Activated CD4-positive, alpha-beta memory T cell treated with anti-CD3 and anti-CD28 coated beads, Interleukin-2, amount 10 ng/mL, durations not matched to agents 7 days and 5 days (primary cell): ENCODE data around the gene HIGD2A. TPM values are rescaled to one million over a fixed set of nuclear protein-coding genes. Genes with fewer than 3 reads are reported as not detected.

Experiments
- CTCF ChIA-PET: fragments of 350-600 bp; sonication (Branson Sonifier 250); formaldehyde crosslinking; loops from one replicate; lab custom pipeline; 2021; ENCODE audit warnings: antibody characterized with exemption, inconsistent platforms; lab: Charles Lee
- POLR2A ChIA-PET: fragments of 350-600 bp; sonication (Branson Sonifier 250); formaldehyde crosslinking; loops from one replicate; lab custom pipeline; 2021; ENCODE audit warnings: antibody characterized with exemption; lab: Charles Lee
- DNase-seq: peaks from one replicate; pipeline ENCODE4 v3.0.0-alpha.2; 2020
- H3K27ac Mint-ChIP-seq: one replicate; pipeline ENCODE4 v1.8.0; 2021; ENCODE audit warnings: mild to moderate bottlenecking, mixed read lengths
- H3K27me3 Mint-ChIP-seq: one replicate; pipeline ENCODE4 v1.8.0; 2021; ENCODE audit warnings: mixed read lengths
- H3K36me3 Mint-ChIP-seq: one replicate; pipeline ENCODE4 v1.8.0; 2021; ENCODE audit warnings: low read depth, mixed read lengths
- H3K4me1 Mint-ChIP-seq: one replicate; pipeline ENCODE4 v1.8.0; 2021; ENCODE audit warnings: mixed read lengths
- H3K4me3 Mint-ChIP-seq: one replicate; pipeline ENCODE4 v1.8.0; 2021; ENCODE audit warnings: mild to moderate bottlenecking, mixed read lengths
- H3K9me3 Mint-ChIP-seq: one replicate; pipeline ENCODE4 v1.8.0; 2021; ENCODE audit warnings: mixed read lengths
- total RNA-seq, 2 experiments: library from RNA; stranded (reverse); gene quantifications; one replicate each; pipeline ENCODE4 v1.2.3, GENCODE V29; 2021

HIGD2A gene
- total RNA-seq, 2 experiments from 2014 or later: 142 to 147 TPM

DNA sequence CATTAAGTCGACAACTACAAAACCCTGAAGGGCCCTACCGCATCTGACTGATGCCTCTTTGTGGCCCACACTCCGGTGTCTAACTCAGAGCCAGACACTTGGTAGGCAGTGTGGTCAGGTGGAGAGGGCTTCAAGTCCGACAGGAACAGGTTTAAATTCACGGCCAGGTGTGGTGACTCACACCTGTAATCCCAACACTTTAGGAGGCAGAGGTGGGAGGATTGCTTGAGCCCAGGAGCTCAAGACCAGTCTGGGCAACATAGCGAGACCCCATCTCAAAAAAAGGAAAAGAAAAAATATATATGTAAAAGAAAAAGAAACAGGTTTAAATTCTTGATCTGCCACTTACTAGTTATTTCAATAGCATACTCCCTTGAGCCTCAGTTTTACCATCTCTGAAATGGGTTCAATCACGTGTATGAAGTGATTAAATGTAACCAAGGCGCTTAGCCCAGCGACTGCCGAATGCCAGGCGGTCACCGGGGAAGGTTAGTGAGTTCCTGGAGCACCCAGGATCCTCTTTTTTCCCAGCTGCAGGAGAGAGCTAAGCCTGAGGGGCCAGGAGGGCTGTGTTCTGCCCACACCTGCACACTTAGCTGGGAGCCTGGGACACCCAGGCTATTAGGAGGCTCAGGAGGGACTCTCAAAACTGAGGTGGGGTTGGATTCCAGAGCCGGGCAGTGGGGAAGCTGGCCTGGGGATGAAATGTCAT, 26.8 kb downstream of the HIGD2A start:
- Mint-ChIP-seq H3K4me1 (peaks cover 43% of the 10 kb centered on the region), H3K27ac (peak overlapping the region; percentile 71), H3K27me3 (peaks cover 3% of the 10 kb centered on the region), H3K4me3 (peak overlapping the region; percentile 82), H3K36me3 (no peaks in the 10 kb centered on the region), H3K9me3 (no peaks in the 10 kb centered on the region)
- ChIA-PET CTCF (interaction anchor here (0.9 to 3.6 kb wide), 10 partner anchors 33 to 158 kb away, joined by 3 to 22 read pairs (median 10); partner anchors contain the start of genes FAF2 and RNF44), POLR2A (interaction anchor here (0.9 to 3.1 kb wide), 11 partner anchors 9 to 242 kb away, joined by 3 to 26 read pairs (median 6); partner anchors contain the start of genes FAF2, RNF44 and TSPAN17)
- DNase-seq: no peak

DNA sequence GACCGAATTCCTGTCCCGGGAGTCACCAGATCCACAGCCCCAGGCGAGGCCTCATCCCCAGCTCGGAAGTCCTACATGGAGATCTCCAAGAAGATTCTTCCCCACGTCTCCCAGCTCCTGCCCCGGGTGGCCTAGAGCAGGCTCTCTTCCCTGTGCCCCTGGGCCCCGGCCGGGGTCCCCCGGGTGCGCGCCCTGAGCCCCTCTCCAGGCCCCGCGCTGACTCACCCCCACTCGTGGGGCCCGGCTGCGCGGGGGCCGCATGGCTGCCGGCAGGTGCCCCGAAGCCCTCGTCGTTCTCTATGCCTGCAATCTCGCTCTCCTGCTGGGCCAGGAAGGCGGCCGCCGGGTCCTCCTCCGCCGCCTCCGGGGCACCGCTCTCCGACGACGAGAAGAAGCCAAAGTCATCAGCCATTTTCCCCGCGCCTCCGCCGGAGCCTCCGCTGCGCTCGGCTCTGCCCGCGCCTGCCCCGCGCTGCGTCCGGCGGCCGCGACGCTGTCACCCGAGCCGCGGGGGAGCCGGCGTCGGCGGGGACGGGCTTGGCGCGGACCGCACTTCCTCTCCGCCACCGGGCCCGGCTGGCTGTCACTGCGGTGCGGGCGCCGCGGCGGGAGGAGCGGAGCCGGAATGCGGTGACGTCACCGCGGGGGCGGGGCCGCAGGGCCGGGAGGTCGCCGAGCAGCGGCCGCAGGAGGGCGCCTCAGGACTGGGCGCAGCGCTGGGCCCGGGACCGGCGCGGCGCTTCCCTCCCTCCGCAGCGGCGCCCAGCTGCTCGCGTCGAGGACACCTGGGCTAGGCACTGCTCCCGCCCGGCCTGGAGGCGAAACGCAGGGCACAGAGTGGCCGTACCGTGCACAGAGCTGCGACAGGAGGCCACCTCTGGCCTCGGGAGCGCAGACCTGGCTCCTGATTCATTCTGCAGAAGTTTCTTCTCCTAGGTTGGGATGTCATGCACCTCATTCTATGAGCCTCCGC, 27.7 kb downstream of the HIGD2A start, which contains the start of gene CLTB:
Gene CLTB, minus strand, starts transcription at position 588 of the 973 bp plus-strand sequence. Its CDS starts 176 bp downstream, at position 412.
- peak; percentile 91 for DNase-seq
- ChIA-PET POLR2A (interaction anchor here (0.6 to 3.1 kb wide), 19 partner anchors 10 to 241 kb away, joined by 3 to 26 read pairs (median 3); partner anchors contain the start of genes FAF2, RNF44 and TSPAN17), CTCF (interaction anchor here (0.6 to 3.6 kb wide), 27 partner anchors 9 to 244 kb away, joined by 3 to 22 read pairs (median 4); partner anchors contain the start of genes FAF2 and RNF44)
- Mint-ChIP-seq H3K9me3 (no peaks in the 10 kb centered on the region), H3K36me3 (no peaks in the 10 kb centered on the region), H3K4me1 (peaks cover 39% of the 10 kb centered on the region), H3K4me3 (peak within 1 kb of the TSS; percentile 82), H3K27ac (peak within 1 kb of the TSS; percentile 71), H3K27me3 (peaks cover 10% of the 10 kb centered on the region)

DNA sequence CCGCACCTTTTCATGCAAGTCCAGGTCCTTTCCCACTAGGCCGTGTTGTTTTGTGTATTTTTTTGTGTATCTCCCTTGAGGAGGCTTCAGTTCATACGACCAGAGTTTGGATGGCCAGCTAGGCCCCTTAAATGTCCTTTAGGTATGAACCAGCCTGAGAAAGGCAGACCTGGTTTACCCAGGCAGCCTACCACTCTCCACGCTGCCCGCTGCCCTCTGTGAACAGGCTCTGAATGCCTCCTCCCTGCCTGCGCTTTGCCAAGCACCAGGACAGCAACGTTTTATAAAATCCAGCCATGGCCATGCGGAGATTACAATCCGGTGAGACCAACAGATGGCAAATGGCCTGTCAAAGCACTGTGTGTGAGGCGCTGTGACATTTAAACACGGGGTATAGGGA, 28.4 kb downstream of the HIGD2A start:
- Mint-ChIP-seq H3K27me3 (peaks cover 14% of the 10 kb centered on the region), H3K27ac (no peak overlapping the region), H3K36me3 (no peaks in the 10 kb centered on the region), H3K4me1 (peaks cover 35% of the 10 kb centered on the region), H3K4me3 (peak overlapping the region; percentile 64), H3K9me3 (no peaks in the 10 kb centered on the region)
- DNase-seq: no peak
- POLR2A ChIA-PET: interaction anchor here (0.6 to 3.1 kb wide), 13 partner anchors 15 to 230 kb away, joined by 3 to 26 read pairs (median 4); partner anchors contain the start of genes FAF2, RNF44 and TSPAN17
- CTCF ChIA-PET: interaction anchor here (0.6 to 3.6 kb wide), 23 partner anchors 10 to 244 kb away, joined by 3 to 22 read pairs (median 5); partner anchors contain the start of genes FAF2 and RNF44

DNA sequence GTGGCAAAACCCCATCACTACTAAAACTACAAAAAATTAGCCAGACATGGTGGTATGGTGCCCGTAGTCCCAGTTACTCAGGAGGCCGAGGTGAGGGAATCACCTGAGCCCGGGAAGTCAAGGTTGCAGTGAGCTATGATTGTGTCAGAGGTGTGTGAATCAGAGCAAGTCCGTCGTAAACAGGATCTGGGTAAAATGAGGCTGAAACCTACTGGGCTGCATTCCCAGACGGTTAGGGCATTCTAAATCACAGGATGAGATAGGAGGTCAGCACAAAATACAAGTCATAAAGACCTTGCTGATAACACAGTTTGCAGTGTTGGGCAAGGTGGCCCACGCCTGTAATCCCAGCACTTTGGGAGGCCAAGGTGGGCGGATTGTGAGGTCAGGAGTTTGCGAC, 29.7 kb downstream of the HIGD2A start:
- H3K27me3 Mint-ChIP-seq: peaks cover 24% of the 10 kb centered on the region
- no peaks in the 10 kb centered on the region for H3K36me3 Mint-ChIP-seq
- ChIA-PET POLR2A (interaction anchor here (3.1 kb wide), 1 partner anchor 30 kb away, joined by 18 read pairs; the partner anchor contains the start of gene FAF2), CTCF (interaction anchor here (0.9 to 3.6 kb wide), 6 partner anchors 28 to 239 kb away, joined by 3 to 22 read pairs (median 4); partner anchors contain the start of gene FAF2)
- no peak overlapping the region for H3K27ac Mint-ChIP-seq
- DNase-seq: no peak
- peaks cover 28% of the 10 kb centered on the region for H3K4me1 Mint-ChIP-seq
- H3K4me3 Mint-ChIP-seq: no peak overlapping the region
- H3K9me3 Mint-ChIP-seq: no peaks in the 10 kb centered on the region

DNA sequence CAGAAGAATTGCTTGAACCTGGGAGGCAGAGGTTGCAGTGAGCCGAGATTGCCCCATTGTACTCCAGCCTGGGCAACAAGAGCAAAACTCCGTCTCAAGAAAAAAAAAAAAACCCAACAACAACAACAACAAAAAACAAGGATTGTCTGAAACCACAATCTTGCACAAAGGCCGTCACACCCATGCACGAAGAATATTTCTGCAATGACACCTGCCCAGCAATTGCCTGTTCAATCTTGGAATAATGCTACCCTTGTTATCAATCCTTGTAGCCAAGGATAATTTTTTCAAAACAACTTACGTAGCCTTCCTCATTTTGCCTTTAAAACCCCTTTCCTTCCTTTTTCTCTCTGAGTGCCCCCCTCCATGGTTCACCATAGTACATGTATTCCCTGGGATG, 31.5 kb downstream of the HIGD2A start:
- Mint-ChIP-seq H3K36me3 (no peaks in the 10 kb centered on the region), H3K9me3 (no peaks in the 10 kb centered on the region), H3K27ac (no peak overlapping the region), H3K4me3 (no peak overlapping the region), H3K27me3 (peaks cover 25% of the 10 kb centered on the region), H3K4me1 (peaks cover 14% of the 10 kb centered on the region)
- ChIA-PET POLR2A (no interaction called here), CTCF (interaction anchor here (1.4 kb wide), 1 partner anchor 28 kb away, joined by 3 read pairs; the partner anchor contains the start of gene FAF2)
- DNase-seq: no peak

DNA sequence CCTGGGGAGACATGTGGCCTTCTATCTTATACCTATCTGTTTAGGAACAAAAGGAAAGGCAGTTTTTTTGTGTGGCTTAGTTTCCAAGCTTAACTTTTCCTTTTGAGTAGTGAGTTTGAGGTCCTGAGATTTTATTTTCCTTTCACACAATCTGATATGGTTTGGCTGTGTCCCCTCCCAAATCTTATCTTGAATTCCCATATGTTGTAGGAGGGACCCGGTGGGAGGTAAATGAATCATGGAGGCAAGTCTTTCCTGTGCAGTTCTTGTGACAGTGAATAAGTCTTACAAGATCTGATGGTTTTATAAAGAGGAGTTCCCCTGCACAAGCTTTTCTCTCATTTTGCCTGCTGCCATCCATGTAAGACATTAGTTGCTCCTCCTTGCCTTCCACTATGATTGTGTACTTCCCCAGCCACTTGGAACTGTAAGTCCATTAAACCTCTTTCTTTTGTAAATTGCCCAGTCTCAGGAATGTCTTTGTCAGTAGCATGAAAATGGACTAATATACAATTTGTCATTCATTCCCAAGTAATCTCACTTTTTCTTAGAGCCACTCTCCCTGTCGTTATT, 32.5 kb downstream of the HIGD2A start:
- H3K27ac Mint-ChIP-seq: no peak overlapping the region
- peaks cover 29% of the 10 kb centered on the region for H3K27me3 Mint-ChIP-seq
- H3K4me3 Mint-ChIP-seq: no peak overlapping the region
- peaks cover 6% of the 10 kb centered on the region for H3K9me3 Mint-ChIP-seq
- POLR2A ChIA-PET: no interaction called here
- CTCF ChIA-PET: interaction anchor here (0.6 to 1.4 kb wide), 2 partner anchors 16 to 27 kb away, joined by 3 read pairs; partner anchors contain the start of gene FAF2
- peaks cover 8% of the 10 kb centered on the region for H3K4me1 Mint-ChIP-seq
- DNase-seq: no peak
- H3K36me3 Mint-ChIP-seq: peaks cover 5% of the 10 kb centered on the region

DNA sequence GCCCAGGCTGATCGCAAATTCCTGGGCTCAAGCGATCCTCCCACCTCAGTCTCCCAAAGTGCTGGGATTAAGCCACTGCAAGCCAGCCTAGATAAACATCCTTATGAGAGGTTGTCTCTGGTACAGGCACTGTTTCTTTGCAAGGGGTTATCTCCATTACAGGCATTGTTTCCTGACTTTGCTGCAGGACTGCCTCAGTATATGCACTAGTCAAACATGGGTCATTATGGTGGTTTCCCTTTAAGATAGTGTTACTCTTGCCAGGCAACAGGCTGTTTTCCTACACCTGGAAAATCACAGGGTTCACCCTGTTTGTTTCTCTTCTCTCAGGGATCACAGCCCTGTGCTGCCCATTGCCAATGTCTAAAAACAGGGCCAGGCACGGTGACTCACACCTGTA, 35.6 kb downstream of the HIGD2A start:
- no peak overlapping the region for H3K4me3 Mint-ChIP-seq
- no peak overlapping the region for H3K27ac Mint-ChIP-seq
- peaks cover 6% of the 10 kb centered on the region for H3K9me3 Mint-ChIP-seq
- no peaks in the 10 kb centered on the region for H3K4me1 Mint-ChIP-seq
- H3K27me3 Mint-ChIP-seq: peaks cover 31% of the 10 kb centered on the region
- peaks cover 5% of the 10 kb centered on the region for H3K36me3 Mint-ChIP-seq
- CTCF ChIA-PET: interaction anchor here (0.6 kb wide), 1 partner anchor 37 kb away, joined by 3 read pairs; no protein-coding TSS in a partner anchor
- no peak for DNase-seq
- POLR2A ChIA-PET: interaction anchor here (1.2 kb wide), 1 partner anchor 113 kb away, joined by 3 read pairs; the partner anchor contains the start of gene RNF44

DNA sequence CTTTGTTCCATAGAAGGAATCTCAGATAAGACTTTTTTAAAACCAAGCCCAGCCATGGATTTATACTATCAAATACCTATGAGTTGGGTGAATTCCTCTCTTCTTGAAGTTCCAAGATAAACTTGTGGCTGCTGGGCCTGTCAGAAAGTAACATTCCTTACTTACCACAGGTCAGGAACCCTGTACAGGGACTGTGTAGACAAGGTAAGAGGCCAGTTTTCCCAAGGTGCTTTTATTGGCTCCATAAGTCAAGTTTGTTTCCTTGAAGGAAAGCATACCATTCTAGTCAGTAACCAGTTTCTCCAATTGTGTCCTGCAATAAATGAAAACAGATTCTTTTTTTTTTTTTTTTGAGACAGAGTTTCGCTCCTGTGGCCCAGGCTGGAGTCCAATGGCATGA, 36.6 kb downstream of the HIGD2A start:
- Mint-ChIP-seq H3K4me3 (no peak overlapping the region), H3K27me3 (peaks cover 33% of the 10 kb centered on the region), H3K9me3 (peaks cover 6% of the 10 kb centered on the region), H3K4me1 (no peaks in the 10 kb centered on the region), H3K36me3 (peaks cover 5% of the 10 kb centered on the region), H3K27ac (no peak overlapping the region)
- POLR2A ChIA-PET: no interaction called here
- no peak for DNase-seq
- CTCF ChIA-PET: no interaction called here

DNA sequence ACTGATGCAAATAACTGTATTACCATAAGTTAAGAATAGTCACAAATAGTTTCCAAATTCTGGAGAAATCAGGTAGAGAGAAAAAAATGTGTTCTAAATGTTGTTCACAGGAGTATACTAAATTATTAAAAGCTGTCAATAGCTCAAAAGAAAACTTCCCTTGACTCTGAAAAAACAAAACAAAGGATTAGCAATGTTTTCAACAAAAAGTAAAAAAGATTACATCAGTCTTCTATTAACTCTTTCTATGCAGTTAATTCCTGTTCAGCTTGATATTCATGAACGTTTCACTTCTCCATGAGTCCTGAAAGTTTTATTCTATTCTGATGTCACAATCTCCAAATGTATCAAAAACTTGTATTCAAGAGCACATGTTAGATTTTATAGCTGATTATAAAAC, 37.2 kb downstream of the HIGD2A start:
- peaks cover 27% of the 10 kb centered on the region for H3K27me3 Mint-ChIP-seq
- ChIA-PET CTCF (no interaction called here), POLR2A (interaction anchor here (0.9 to 1.3 kb wide), 2 partner anchors 22 to 110 kb away, joined by 3 read pairs; partner anchors contain the start of gene FAF2)

DNA sequence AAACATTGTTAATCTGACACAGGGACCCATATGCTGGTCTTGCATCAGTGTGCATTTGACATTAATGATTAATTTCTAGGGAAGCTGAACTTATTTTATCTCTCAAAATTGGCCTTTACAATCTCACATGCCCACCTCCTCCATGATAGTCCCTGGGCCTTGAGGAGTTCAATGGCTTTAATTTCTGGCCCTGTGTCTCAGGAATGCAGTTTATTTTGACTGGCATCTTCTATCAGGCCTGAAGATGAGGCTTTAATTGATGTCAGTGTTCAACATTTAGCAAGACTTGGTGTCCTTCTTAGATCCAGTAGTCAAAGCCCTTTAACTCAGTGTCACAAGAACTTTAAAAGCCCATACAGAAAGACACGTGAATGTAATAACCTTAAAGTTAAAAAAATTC, 38.3 kb downstream of the HIGD2A start:
- ChIA-PET CTCF (no interaction called here), POLR2A (no interaction called here)
- Mint-ChIP-seq H3K4me1 (peaks cover 5% of the 10 kb centered on the region), H3K27me3 (peaks cover 20% of the 10 kb centered on the region), H3K27ac (no peak overlapping the region), H3K4me3 (no peak overlapping the region), H3K9me3 (peaks cover 6% of the 10 kb centered on the region), H3K36me3 (peaks cover 5% of the 10 kb centered on the region)
- no peak for DNase-seq

More for the DNA sequence above, 37.2 kb downstream of the HIGD2A start:
- DNase-seq: no peak
- no peak overlapping the region for H3K4me3 Mint-ChIP-seq
- H3K9me3 Mint-ChIP-seq: peaks cover 6% of the 10 kb centered on the region
- no peak overlapping the region for H3K27ac Mint-ChIP-seq
- peaks cover 5% of the 10 kb centered on the region for H3K4me1 Mint-ChIP-seq
- H3K36me3 Mint-ChIP-seq: peaks cover 5% of the 10 kb centered on the region

DNA sequence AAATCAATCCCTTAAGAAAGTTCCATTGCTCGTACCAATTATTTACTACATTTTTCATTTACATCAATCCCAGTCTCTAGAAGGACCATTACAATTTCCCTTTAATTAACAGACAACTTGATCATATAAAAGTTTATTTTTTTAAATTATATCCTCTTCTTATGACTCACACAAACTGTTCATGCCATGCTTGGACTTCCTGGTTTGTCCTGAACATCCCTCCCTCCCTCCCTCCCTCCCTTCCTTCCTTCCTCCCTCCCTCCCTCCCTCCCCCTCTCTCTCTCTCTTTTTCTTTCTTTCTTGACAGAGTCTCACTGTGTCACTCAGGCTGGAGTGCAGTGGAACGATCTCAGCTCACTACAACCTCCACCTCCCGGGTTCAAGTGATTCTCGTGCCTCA, 39.4 kb downstream of the HIGD2A start:
- no peak for DNase-seq
- Mint-ChIP-seq H3K27ac (no peak overlapping the region), H3K4me1 (peaks cover 5% of the 10 kb centered on the region), H3K36me3 (peaks cover 5% of the 10 kb centered on the region), H3K9me3 (peaks cover 8% of the 10 kb centered on the region), H3K4me3 (no peak overlapping the region), H3K27me3 (peaks cover 17% of the 10 kb centered on the region)
- POLR2A ChIA-PET: interaction anchor here (1.3 kb wide), 1 partner anchor 20 kb away, joined by 4 read pairs; no protein-coding TSS in a partner anchor
- CTCF ChIA-PET: no interaction called here
